ENCODE measurements around the gene EDN1.
"Not testable (repeated sequence)": the region's sequence is repeated elsewhere in the genome, so short reads cannot be mapped to it uniquely, and the experiment has no call there.

Gene EDN1

GRCh38 chr6:12315292-12316081 is 25.3 kb downstream of the EDN1 start:
- no peaks in the 10 kb centered on the region for H3K9me3 ChIP-seq
- no peaks in the 10 kb centered on the region for H3K27me3 ChIP-seq
- no peak for DNase-seq
- intact Hi-C loops (cut with DNase I; ENCODE audit: low total_unique reads) = no loop called here
- TF ChIP-seq CTCF (IDR thresholded peaks at IDR 0.05) = no peak
- H3K36me3 ChIP-seq = no peaks in the 10 kb centered on the region
- no peak overlapping the region for H3K27ac ChIP-seq
- H3K4me3 ChIP-seq = no peak overlapping the region
- peaks cover 0 to 22% (median 15%) of the 10 kb centered on the region in 4 donors for H3K4me1 ChIP-seq

DNA sequence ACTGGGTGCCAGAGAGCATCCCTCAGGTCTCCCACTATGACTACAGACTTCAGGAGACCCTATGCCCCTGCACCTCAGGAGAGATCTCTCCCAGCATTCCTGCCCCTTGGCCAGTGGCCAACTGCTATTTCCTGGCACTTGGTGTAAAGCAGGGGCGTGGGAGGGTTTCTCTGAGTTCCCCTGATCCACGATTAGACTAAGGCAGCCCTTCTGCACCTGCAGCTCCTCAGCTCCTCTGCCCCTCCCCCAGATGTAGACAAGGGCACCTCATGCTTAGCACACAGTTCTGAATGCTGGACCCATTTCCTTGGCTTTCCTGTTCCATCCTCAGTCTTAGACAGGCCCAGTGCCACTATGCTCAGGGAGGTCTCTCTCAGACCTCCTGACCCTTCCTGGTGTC is 28.6 kb downstream of the EDN1 start:
- Histone ChIP-seq H3K36me3 (no peaks in the 10 kb centered on the region), H3K4me1 (peaks cover 0 to 11% (median 9%) of the 10 kb centered on the region in 4 donors), H3K9me3 (no peaks in the 10 kb centered on the region), H3K4me3 (no peak overlapping the region), H3K27me3 (no peaks in the 10 kb centered on the region), H3K27ac (no peak overlapping the region)
- DNase-seq = no peak
- intact Hi-C loops (cut with DNase I; ENCODE audit: low total_unique reads) = no loop called here
- no peak for TF ChIP-seq CTCF (IDR thresholded peaks at IDR 0.05)

- H3K36me3 ChIP-seq; intact Hi-C loops (cut with DNase I; ENCODE audit: low total_unique reads); H3K9me3 ChIP-seq; DNase-seq; H3K27me3 ChIP-seq; H3K4me1 ChIP-seq; H3K4me3 ChIP-seq; H3K27ac ChIP-seq: not testable (repeated sequence)
Observed at GRCh38 chr6:12320074-12320473, 29.9 kb downstream of the EDN1 start.

- Histone ChIP-seq H3K9me3 (no peaks in the 10 kb centered on the region), H3K36me3 (no peaks in the 10 kb centered on the region), H3K4me3 (no peak overlapping the region), H3K27ac (no peak overlapping the region), H3K27me3 (no peaks in the 10 kb centered on the region), H3K4me1 (no peaks in the 10 kb centered on the region)
- TF ChIP-seq CTCF (IDR thresholded peaks at IDR 0.05) = no peak
- intact Hi-C loops (cut with DNase I; ENCODE audit: low total_unique reads) = no loop called here
- no peak for DNase-seq
Observed at GRCh38 chr6:12324099-12324498, 33.9 kb downstream of the EDN1 start.

GRCh38 chr6:12324748-12325147 is 34.6 kb downstream of the EDN1 start:
- Histone ChIP-seq H3K27ac (no peak overlapping the region), H3K27me3 (no peaks in the 10 kb centered on the region)

More at GRCh38 chr6:12324748-12325147, 34.6 kb downstream of the EDN1 start:
- H3K4me3 ChIP-seq = no peak overlapping the region
- DNase-seq = no peak
- no peaks in the 10 kb centered on the region for H3K36me3 ChIP-seq
- H3K4me1 ChIP-seq = no peaks in the 10 kb centered on the region
- no peak for TF ChIP-seq CTCF (IDR thresholded peaks at IDR 0.05)
- intact Hi-C loops (cut with DNase I; ENCODE audit: low total_unique reads) = no loop called here
- no peaks in the 10 kb centered on the region for H3K9me3 ChIP-seq
